GM18507 (cell line): ENCODE measurements around the gene FDXACB1.
"Not testable (repeated sequence)": the region's sequence is repeated elsewhere in the genome, so short reads cannot be mapped to it uniquely, and the experiment has no call there.

Experiments
- DNase-seq: peaks from one replicate; pipeline ENCODE4 v3.0.0; 2011; ENCODE audit warnings: low read depth; ENCODE audit not compliant: insufficient read length; ENCODE audit errors: extremely low spot score
- FAIRE-seq: peaks from 2 replicates; lab custom pipeline; 2011; peaks lifted over from hg19 to GRCh38; lab: Jason Lieb, UNC

FDXACB1 gene

DNA sequence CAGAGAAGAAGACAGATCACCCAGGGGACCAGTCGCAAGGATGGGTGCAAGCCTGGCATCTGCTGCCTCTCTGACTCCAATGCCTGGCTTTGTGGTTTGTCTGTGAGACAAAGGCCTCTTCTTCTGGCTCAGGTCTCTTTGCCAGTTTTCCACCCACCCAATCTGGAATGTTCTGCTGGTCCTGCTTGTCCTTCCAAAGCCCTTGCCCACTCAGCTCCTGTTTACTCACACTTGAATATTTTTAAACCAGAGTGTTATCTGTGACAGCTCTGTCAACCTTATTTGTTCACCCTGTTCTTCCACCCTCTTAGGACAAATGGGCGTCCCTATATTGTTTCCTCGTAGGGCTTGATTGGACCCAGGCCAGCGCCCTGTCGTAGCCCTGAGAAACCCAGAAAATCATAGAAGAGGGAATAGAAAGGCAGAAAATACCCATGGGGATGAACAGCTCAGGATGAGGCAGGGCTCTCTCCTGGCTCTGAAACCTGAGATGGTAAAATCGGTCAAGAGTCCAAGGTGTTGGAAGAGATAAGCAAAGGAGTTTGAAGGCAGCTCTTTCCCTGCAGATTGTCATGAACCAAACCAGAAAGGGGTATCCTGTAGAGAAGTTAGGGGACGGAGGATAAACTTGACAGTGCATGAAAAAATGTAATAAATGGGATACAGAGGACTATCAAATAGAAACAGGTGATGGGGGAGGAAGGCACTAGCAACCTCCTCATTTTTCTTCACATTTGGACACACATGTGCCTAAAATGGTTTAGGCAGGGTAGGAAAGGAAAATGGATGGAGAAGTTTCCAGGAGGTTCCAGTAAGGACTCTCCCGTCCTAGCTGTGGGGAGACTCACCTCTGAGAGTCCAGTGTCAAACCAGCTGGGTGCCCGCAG lies 32.0 kb upstream of the FDXACB1 start:
- no peak for DNase-seq
- FAIRE-seq, result no peak

DNA sequence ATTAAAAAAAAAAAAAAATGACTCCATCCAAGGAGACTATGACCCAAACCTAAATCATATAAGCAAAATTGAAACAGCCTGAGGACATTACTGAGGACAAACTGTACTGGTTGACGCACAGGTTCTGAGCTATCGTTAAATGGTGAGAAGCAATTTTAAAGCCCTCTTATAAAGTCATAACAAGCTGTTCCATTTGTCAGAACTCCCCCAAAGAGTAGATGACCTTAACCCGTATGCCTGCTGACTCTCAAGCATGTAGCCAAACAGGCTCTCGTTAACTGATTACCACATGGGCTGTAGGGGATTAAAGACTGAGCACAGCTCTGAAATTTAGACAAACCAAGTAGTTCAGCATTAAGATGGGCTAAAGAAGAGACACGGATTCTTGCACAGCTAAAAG lies 30.4 kb upstream of the FDXACB1 start:
- DNase-seq (no peak), FAIRE-seq (no peak)

DNA sequence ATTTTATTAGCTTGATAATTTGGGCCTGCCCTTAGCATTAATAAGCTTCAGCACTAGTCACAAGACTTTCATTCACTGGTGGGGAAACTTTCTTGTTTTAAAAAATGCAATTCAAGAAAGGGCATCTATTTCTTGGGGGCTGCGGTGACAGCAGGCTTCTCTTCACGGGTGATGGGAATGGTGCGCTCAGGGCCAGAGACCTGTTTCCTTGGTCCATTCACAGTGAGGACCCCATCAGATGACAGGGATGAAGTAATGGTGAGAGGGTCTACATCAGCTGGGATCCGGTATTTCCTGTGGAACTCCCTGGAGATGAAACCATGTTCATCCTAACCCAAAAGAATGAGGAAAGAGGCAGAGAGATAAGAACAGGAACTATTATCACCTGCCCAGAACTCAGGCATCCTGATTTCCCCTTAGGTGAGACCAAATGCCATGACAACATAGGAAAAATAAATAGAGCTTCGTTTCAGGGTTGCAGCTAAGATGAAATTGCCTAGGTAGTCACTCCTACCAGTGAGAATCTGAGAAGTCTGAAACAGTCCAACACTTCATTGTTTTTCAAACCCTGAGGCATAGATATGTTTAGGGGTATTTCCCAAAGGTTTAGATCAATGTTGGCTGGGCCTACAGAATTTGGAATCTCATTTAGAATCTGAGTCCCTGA lies 29.8 kb upstream of the FDXACB1 start:
- DNase-seq (no peak), FAIRE-seq (no peak)

DNA sequence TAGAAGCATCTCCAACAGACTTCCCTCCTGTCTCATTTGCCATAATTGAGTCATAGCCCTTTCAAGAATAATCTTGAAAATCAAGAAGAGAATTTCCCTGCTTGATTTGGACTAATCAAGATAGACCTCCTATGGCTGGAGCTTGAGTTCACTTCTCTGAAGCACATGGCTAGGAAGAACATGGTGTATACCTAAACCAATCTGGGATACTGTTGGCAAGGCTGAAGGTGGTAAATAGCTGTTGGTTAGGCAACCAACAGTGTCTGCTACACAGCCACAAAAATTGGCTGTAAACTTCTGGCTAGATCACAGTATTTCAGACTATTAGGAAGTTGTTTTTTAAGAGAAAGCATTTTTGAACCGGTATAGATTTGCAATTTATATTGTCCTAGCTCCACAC lies 27.7 kb upstream of the FDXACB1 start:
- no peak for FAIRE-seq

DNA sequence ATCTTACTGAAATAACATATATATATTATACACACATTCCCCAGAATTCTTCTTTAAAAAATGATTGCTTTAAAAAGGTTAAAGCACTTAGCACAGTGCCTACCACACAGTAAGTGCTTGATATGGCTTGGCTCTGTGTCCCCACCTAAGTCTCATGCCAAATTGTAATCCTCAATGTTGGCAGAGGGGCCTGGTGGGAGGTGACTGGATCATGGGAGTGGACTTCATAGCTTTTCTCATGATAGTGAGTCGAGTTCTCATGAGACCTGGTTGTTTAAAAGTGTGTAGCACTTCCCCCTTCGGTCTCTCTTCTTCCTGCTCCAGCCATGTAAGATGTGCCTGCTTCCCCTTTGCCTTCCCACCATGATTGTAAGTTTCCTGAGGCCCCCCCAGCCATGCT lies 26.4 kb upstream of the FDXACB1 start:
- no peak for FAIRE-seq
- no peak for DNase-seq

More for the DNA sequence above, 27.7 kb upstream of the FDXACB1 start:
- DNase-seq, result no peak

DNA sequence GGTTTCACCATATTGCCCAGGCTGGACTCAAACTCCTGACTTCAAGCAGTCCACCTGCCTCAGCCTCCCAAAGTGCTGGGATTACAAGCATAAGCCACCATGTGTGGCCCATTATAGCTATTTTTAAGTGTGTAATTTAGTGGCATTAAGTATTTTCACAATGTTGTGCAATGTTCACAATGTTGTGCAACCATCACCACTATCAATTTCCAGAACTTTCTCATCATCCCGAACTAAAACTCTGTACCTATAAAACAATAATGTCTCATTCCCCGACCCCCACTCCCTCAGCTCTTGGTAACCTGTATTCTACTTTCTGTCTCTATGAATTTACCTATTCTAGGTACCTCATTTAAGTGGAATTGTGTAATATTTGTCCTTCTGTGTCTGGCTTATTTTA lies 7.9 kb upstream of the FDXACB1 start:
- no peak for FAIRE-seq
- no peak for DNase-seq

DNA sequence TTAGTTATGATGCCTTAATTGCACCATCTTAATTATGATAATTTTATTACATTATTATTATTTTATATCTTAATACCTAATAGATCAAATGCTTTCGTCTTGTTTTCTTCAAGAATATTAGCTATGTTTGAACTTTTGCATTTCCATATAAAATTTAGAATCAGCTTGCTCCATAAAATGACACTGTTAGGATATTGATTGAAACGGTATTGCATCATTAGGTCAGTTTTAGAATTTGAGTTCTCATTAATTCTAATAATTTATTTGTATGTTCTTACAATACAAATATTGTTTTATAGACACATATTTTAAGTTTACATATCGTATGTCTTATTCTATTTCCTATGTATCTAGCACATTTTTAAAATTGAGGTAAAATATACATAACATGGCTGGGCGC lies 7.1 kb upstream of the FDXACB1 start:
- no peak for FAIRE-seq
- no peak for DNase-seq

DNA sequence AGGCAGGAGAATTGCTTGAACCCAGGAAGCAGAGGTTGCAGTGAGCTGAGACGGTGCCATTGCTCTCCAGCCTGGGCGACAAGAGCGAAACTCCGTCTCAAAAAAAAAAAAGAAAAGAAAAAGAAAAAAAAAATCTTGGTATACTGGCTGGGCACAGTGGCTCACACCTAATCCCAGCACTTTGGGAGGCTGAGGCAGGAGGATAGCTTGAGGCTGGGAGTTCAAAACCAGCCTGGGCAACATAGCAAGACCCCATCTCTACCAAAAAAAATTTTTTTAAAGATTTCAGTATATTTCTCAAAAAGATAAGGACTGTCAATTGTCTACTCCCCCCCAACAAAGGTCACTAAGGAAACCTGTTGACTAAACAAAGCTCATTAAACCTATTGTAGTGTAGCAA lies 6.1 kb upstream of the FDXACB1 start:
- DNase-seq, FAIRE-seq: not testable (repeated sequence)

DNA sequence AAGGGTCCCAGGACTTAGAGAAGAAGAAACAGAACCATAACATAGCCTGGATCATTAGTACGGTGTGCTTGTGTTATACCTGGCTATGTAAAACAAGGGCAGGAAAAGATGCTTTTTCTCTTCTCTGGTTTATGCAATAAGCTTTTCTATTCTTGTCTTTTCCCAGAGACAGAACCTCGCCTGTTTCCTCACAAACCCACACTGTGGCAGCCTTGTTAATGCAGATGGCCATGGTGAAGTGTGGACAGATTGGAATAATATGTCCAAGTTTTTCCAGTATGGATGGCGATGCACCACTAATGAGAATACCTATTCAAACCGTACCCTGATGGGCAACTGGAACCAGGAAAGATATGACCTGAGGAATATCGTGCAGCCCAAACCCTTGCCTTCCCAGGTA lies 3.2 kb upstream of the FDXACB1 start:
- FAIRE-seq (no peak), DNase-seq (no peak)

DNA sequence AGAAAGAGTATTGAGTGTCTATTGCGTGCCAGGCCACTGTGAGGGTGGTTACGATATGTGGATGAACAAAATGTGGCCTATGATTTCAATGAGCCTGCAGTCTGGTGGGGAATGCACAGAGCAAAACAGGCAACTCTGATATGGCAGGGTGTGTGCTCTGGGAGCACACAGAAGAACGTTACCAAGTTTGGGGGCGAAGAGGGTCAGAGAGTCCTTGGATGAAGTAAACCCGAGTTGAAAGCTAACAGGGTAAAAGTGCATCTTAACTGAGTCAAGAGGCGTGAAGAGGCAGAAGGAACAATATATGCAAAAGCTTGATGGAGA lies 634 bp upstream of the FDXACB1 start:
- DNase-seq (no peak), FAIRE-seq (no peak)

DNA sequence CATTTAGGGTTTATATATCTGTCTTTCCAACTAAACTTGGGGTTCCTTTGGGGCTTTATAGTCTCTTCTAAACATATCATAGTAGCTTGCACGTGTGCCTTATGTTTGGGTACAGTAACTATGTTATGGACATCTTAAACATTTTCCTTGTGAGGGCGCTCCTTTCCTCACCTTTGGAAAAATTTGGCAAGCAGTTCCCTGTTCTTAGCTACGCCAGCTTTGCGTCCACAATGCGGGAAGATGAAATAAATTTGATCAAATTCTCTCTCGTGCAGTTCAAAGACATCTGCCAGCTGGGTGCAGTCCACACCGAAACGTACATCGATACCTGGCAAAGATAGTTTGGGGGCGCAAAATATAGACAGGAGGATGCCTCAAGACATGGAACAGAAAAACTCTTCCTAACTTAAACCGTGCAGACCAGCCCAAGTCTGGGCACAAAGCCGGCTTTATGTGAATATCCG lies 548 bp downstream of the FDXACB1 start:
- FAIRE-seq, result peak; percentile 36

DNA sequence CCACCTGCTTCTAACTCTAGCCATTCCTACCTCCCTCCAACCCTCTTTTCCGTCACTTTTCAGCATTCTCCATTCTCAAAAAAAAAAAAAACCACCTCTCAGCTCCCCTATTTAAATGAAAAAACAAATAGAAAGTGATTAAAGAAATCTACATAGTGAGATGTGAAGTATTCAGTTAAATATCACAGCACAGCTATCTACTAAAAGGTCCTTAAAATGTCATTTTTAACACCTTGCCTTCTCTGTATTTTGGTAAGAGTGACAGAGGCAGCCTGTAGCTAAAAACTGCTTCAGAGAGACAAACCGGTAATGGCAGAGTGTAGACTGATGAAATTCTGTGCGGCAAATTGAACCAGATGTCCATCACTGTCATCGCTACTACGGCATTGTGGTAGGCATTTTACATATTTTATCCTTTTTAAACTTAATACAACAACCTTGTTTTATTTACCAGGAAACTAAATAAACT lies 7.2 kb downstream of the FDXACB1 start:
- DNase-seq, result no peak
- no peak for FAIRE-seq

More for the DNA sequence above, 548 bp downstream of the FDXACB1 start:
- no peak for DNase-seq

DNA sequence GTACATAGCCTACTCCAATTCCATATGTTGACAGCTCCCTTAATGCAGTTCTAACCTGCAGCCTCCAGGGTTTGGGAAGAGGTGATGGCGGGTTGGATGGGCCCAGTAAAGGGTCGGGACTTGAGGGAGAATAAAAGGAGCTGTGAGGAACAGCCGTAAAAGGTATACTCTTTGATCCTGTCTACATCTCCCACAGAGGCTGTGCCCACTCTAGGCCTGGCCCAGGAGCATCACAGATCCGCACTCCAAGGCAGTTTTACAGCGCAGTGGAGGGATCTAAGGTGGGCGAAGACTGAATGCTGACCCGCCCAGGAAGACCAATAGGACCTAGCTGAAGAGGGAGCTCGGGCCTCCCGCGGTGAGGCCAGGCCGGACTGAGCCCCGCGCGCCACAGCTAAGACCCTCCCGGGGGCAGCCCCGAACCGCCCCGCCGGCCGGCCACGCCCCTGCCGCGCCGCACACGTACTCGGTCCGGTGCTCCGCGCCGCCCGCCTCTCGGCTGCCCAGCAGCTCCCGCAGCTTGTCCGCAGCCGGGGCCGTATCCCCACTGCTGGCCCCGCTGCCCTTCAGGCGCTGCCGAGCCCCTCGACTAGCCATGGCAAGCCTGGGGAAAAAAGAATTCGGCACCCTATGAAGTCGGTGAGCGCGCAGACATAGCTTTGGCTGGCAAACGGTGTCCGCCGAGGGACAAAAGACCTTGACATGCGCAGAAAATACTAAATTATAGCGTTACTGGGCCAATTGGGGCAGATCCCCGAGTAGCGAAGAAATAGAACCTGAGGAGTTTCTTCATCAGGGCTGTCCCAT lies 7.9 kb downstream of the FDXACB1 start, which contains the start of gene ALG9:
ALG9 (minus strand) TSS at position 696 of the 807 bp plus-strand sequence; CDS start at position 597, 99 bp downstream.
- DNase-seq, result peak; percentile 64
- FAIRE-seq, result peak; percentile 87

DNA sequence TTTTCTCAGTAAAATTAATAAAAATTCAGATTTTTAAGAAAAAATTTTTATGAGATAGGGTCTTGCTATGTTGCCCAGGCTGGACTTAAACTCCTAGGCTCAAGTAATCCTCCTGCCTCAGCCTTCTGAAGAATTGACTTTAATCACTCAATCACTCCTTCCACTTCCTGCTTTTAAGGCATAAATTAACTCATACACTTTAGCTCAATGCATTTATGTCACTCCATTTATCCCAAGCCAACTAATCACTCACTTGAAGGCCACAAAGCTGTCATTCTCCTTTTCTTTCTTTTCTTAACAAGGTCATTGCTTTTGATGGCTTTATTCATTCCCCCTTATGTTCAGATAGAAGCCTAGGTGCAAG lies 8.5 kb downstream of the FDXACB1 start:
- DNase-seq, result no peak
- peak; percentile 21 for FAIRE-seq

DNA sequence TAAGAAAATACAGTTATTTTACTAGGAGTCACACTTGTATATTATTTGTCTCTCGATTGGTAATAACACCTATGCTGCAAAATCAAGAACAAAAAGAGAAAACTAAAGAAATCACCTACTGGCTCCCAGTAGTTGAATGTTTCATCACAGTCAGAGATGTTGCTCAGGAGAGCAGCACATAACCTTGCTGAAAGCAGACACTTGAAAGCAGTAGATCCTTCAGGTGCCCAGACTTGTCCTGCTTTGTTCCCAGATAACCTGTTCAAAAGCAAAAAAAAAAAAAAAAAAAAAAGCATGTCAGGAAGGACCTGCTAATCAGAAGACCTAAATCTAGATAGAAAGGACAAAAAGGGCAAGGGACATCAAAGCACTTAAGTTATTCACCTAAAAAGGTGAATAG lies 8.9 kb downstream of the FDXACB1 start:
- FAIRE-seq (no peak), DNase-seq (no peak)

DNA sequence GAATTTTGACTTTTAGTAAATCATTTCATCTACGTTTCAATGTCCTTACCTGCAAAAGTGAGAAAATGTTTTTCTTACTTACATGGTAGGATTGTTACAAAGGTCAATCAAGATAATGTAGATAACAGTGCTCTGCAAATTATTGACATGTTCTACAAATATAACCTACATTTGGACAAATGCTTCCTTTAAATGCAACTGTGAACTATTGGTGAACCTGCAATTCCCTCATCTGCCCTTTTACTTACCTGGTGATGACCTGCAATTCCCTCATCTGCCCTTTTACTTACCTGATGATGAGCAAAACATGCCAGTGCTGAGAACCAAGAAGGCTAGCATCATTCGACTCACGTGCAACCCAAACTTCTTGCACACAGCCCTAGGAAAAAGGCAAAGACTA lies 18.7 kb downstream of the FDXACB1 start:
- FAIRE-seq (no peak), DNase-seq (no peak)

DNA sequence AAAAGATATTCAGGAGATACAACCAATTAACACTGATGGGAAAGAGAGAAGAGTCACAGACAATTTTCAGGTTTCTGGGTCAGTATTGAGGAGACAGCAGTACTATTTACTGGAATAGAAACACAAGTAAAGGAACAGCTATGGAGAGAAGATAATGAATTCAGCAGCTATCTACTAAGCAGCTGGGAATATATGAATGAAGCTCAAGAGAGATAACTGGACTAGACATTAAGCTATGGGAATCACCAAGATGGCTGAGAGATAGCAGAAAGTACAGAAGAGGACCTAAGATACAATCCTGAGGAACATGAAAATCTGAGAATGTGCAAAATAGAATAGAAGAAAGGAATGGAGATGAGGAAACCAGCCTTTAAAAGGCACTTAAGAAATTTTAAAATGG lies 23.5 kb downstream of the FDXACB1 start:
- no peak for DNase-seq
- no peak for FAIRE-seq

DNA sequence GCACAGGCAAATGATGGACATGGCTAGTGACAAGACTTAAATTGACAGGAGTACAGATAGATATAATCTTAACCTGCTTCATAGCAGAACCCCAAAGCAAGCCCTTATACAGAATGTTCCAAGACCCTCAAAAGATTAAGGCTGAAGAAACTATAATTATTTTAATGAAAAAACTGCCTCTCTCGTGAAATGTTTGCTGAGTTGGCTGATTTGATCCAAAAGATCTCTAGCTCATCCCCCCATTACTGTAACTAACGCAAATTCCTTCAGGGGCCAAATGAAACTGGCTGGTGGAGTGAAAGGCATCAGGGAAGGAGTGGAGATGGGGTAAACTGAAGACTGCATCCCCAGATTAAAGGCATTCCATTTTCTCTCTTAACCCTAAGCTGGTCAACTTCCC lies 26.9 kb downstream of the FDXACB1 start:
- DNase-seq (no peak), FAIRE-seq (no peak)

DNA sequence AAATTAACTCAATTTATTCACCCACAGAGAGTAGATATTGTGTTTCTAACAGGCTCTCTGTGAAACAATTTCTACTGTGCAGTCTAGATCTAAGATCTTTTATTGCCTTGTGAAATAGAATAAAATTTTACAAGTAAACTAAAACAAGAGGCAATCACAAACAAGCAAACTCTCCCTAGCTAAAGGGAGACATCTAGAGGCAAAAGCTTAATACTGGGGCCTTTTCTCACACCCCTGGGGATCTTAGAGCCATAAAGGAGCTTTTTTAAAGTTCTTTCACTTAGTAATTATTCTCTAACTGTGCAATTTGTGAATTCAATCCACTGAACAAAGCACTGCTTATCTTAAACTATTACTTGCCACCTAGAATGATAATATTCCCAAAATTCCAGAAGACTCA lies 27.3 kb downstream of the FDXACB1 start:
- FAIRE-seq (no peak), DNase-seq (no peak)

DNA sequence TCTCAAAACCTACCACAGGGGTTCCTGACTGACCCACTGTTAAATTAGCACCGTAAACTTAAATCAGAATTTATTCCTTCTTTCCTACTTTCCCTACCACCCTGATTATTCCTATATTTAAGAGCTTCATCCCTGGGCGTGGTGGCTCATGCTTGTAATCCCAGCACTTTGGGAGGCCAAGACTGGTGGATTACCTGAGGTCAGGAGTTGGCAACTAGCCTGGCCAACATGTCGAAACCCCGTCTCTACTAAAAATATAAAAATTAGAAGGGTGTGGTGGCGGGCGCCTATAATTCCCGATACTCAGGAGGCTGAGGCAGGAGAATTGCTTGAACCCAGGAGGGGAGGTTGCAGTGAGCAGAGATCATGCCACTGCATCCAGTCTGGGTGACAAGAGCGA lies 27.9 kb downstream of the FDXACB1 start:
- FAIRE-seq (no peak), DNase-seq (no peak)
